NCI-H82 (cell line): ENCODE data around the gene BMP8A.
A peak's percentile ranks its signal among the peaks of the same experiment; 100 is the strongest.
"Not testable (repeated sequence)": the region's sequence is repeated elsewhere in the genome, so short reads cannot be mapped to it uniquely, and the experiment has no call there.

ENCODE experiments used
- DNase-seq: peaks from one replicate; lab custom pipeline; 2025; lab: John Stamatoyannopoulos, UW

The BMP8A gene

DNA sequence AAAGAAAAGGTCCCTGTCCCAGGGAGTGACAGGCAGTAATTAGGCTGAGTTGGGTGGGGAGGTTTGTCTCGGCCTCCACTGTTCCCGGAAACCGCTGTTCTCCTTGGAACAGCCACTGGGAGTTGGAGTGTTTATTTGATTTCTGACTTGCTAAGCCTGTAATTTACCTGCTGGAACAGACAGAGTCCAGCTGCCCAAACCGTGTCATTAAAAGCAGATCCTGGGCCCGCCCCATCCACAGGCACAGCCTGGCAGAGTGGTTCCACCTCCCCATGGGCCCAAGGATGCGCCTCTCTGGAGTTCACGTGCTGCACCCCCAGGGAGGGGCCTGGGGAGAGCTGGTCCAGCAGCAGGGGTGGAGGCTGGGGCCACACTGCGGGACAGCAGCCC is 35.7 kb downstream of the BMP8A start:
- DNase-seq: not testable (repeated sequence)

DNA sequence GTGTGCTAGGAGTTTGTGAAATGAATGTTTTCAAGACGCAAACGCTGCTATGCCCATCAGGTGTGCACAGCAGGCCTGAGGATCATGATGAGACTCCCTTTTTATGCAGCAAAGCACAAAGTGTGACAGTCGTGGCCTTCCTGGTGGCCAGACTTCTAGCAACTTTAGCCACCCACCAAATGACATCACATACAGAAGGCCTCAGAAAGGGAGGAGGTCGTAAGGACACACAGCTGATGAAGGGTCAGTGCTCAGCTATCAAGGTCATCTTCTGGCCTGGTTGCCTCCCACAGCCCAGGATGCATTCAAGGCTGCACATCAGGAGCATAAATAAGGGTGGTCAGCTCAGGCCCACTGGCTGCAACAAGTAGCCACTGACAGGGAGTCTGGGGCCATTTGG is 36.6 kb downstream of the BMP8A start:
- DNase-seq: no peak

DNA sequence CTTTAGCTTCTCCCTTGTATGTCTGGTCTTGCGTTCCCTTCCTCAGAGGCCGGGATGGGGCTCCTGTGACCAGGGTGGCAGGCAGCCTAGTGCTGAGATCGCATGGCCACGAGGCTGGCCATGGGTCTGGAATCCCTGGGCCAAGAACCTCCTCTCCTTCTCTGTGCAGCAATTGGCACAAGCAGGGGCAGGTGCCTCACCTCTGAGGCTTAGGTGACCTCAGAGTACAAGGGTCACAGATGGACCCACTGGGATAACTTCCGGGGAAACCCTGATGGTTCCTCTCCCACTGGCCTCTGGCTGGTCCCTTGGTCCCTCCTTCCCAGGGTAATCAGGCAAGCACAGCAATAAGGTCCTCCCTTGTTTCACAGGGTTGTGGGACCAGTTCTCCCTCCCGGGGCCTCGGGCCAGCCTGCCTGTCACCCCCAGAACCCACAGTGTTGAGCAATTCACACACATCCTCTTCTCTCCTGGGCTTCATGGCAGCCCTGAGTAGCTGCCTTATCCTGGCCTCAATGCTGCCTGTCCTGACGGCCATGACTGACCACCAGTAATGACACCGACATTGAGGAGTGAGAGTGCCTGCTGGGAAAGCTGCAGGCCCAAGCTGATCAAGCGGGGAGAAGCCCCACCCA is 38.6 kb downstream of the BMP8A start:
- no peak for DNase-seq

DNA sequence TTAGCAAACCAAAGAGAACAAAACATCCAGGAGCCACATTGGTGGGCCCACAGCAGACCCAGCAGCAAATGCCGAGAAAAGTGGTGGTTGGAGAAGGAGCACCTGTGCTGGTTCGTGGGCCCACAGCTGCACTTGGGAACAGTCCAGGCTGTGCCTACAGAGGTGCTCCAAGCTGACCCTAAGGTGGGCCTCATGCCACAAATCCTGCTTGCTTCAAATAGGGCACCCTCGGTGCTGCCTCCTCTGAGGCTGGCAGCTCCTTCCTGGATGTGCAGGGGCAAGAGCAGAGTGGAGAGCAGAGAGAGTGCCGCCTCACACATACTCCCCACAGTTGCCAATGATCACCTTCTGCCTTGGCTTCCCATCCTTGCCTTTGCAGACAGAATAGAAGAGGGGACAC is 40.1 kb downstream of the BMP8A start:
- DNase-seq: no peak

DNA sequence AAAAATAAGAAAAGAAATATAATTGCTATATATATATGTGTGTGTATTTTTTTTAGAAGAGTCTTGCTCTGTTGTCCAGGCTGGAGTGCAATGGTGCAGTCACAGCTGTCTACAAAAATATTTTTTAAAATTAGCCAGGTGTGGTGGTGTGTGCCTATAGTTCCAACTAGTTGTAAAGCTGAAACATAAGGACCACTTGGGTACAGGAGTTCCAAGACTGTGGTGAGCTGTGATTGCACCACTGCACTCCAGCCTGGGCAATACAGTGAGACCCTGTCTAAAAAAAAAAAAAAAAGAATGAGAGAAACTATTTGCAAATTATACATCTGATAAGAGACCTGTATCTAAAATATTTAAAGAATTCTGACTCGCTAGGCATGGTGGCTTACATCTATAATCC is 42.0 kb downstream of the BMP8A start:
- no peak for DNase-seq

DNA sequence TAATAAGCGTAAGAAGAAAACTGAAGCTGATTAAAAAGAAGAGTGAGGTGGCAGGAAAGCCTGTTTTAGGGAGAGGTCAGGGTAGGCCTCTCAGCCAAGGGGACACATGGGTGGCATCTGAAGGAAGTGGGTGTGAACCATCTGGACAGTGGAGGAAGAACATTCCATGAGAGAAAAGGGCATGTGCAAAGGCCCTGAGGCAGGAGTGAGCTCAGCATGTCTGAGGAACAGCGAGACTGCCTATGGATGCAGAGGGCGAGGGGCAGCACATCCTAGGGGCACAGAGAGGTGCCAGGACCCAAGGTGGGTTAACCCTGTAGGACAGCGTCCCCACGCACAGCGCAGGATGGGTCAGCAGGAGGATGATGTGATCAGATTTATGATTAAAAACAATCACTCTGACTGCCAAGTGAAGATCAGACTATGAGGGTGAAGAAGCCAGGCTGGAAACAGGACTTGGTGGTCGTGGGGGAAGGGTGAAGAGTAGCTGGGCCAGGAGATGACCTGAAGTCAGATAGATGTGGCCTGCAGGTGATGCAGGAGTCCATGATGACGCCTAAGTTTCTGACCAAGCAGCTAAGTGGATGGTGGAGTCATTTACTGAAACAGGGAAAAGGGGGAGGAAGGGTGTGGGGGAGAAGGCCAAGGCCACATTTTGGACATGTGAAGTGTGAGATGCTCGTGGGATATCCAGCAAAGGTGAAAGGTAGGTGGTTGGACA is 47.3 kb downstream of the BMP8A start:
- DNase-seq: no peak

DNA sequence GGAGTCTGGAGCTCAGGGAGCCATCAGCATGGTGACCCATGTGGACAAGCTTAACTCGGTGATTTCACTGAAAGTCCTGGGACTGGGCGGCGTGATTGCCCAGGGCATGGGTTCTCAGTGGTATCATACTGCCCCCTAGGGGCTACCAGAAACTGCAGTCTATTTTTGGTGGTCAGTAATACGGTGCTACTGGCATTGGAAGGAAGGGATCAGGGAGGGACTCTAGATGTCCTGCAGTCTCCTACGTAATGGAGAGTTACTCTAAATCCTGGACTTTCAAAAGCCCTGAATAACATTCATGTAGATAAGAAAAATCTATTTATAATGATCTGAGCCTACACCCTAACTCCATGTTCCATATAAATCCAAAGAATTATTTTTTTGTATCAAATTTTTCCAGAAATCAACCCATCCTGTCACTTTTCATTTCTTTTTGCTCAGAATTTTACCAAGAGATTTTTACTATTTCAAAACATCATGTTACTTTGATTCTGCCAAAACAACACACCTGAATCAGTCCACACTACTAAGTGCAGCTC is 47.9 kb downstream of the BMP8A start:
- peak; percentile 78 for DNase-seq

DNA sequence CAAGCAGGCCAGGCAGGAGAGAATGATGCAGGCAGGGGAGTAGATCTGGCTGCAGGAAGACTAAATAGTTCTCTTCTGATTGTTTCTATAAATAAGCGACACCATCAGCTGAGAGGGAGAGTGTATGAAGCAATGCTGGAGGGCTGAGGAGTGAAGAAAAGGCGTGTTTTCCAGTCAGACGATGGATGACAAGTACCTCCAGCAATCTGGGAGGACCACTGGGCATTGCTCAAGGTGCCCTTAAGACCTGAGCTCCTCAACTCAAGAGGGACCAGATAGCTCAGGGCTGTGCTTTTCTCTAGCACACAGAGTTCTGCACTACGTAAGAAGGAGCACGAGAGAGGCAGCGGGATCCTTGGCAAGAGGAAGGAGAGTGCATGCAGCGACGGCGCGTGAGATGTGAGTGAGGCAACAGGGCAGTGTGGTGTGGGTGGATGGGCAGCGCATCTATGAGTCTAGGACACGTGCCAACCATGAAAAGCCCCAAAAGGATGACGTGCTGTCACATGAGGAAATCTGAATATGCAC is 49.1 kb downstream of the BMP8A start:
- no peak for DNase-seq

DNA sequence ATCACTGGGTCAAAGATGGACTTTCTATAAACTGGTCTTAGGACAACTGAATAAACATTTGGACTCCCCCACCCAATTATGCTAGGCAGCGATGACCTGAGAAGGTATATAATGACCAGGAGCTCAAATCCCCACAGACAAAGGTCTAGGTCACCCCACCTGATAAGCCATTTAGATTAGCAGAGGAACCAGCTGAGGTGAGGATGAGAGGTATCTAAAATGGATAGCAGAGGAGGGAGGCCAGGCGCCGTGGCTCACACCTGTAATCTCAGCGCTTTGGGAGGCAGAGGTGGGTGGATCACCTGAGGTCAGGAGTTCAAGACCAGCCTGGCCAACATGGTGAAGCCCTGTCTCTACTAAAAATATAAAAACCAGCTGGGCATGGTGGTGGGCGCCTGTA is 51.5 kb downstream of the BMP8A start:
- no peak for DNase-seq

DNA sequence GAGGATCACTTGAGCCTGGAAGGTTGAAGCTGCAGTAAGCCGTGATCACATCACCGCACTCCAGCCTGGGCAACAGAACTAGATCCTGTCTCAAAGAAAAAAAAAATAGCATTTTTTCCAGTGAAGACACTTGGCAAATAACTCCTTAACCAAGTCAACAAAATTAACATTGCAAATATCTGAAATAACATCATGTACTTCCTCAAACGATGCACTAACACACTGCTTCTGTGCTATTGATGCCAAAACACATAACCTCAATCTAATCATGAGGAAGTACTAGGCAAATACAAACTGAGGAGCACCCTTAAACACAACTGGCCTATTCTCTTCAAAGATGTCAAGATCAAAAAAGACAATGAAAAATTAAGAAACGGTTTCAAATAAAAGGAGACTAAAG is 52.9 kb downstream of the BMP8A start:
- DNase-seq: no peak

DNA sequence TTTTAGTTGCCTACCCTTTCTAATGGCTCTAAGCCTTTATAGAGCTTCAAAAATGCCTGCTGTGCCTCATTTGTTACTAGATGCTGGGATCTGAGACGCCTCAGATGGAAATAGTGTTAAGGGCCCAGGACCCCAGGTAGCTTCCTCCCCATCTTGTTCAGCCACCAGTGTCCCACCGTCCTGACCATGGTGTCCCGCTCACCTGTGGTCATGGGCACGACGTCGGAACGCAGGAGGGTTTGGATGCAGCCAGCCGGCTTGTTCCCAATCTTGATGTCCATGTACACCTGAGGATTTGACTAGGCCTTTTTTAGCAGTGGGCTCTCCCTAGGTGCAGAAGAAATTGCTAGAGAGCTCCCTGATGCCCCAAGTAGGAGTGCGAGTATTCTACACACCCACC is 54.1 kb downstream of the BMP8A start:
- no peak for DNase-seq

DNA sequence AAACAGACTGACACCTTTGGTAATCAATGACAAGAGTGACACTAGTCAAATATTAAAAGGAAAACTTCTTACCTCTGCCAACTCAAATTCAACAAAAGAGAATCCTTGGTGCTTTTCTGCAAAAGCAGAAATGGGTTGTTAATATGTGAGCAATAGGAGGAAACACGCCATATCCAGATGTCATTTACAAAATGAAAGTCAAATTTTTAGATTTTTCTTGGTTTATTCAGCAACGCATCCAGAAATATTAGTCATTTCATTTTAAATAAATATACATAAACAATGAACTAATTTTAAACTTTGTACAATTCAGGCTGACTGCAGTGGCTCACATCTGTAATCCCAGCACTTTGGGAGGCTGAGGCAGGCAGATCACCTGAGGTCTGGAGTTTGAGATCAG is 62.8 kb downstream of the BMP8A start:
- no peak for DNase-seq

DNA sequence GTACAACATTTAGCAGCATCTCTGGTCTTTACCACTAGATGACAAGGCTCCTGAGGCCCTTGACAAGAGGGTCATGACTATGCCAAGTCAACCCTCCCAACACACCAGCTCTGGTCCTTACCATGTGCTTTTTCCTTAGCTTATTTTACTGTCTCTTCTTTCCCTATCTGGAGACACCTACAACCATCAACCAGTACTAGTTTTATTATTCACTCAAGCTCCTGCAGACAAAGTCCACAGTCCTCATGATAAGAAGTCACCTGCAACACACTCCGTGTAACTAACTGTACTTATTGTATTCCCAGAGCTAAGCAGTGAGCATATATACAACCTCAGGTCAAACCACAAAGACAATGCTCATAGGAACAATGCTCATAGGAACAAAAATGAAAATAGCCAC is 69.8 kb downstream of the BMP8A start:
- DNase-seq: no peak

DNA sequence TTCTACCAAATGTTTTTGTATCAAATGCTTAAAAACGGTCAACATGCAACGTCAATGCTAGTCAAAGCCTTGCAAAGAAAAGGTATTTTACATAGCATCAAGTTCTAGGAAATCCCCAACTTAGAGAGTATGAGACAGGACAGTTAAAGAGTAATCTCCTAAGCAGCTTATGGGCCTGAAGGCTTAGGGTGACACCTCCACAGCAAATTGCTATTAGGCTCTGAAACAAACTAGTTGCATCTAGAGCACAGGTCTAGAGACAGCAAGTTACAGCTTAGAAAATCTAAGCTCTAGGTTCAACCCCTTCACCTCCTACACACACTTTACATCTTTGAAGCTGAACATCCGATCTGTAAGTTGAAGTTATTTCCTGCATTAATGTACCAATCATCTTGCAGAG is 71.5 kb downstream of the BMP8A start:
- DNase-seq: peak; percentile 88

DNA sequence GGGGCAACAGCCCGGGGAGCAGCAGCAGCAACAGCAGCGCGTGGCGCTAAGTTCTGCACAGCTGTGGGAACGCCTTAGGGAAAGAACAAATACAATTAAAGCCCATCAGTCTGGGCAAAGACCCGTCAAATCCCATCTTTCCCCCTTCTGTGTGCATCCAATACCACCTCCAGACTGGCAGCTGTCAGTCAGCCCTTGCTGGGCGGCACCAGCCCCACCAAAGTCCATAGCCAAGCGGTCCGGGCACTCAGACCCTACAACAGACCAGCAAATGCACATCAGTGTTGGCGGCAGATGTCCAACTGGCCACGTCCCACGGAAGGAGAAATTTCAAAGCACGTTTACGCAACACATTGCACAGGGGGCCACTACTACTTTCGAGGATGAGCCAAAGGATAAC is 72.2 kb downstream of the BMP8A start:
- peak; percentile 81 for DNase-seq

DNA sequence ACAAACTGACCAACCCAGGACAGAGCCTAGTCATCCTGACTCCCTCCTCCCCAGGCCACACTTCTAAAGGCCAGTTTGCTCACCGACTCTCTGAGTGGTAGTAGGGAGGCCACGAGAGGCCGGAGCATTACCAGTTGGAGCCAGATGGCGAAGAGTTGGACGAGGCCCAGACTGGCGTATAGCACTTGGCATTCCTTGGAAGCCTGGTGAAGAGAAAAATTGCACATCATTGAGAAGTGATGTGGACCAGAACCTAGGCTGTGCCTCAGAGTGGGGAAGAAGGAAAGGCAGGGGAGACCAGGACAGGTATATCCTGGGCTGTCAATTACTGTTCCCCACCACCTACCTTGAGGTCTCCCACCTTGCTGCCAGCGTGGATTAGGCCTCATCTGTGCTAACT is 72.9 kb downstream of the BMP8A start:
- DNase-seq: no peak

DNA sequence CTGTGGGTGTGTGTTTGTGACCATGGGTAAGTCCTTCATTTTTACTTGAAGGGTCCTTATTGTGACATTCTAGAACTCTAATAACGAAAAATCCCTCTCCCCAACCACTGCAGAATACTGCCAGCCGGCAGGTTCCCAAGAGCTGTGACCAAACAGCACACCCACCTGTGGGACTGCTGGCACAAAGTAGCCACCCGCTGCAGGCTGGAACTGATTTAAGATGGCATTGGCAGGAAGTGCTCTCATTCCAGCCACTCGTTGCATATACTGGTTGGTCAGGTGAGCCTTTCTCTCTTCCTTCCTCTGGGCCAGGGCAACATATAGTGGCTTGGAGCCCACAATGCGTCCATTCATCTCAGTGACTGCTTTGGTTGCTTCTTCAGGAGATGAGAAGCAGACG is 73.5 kb downstream of the BMP8A start:
- no peak for DNase-seq

DNA sequence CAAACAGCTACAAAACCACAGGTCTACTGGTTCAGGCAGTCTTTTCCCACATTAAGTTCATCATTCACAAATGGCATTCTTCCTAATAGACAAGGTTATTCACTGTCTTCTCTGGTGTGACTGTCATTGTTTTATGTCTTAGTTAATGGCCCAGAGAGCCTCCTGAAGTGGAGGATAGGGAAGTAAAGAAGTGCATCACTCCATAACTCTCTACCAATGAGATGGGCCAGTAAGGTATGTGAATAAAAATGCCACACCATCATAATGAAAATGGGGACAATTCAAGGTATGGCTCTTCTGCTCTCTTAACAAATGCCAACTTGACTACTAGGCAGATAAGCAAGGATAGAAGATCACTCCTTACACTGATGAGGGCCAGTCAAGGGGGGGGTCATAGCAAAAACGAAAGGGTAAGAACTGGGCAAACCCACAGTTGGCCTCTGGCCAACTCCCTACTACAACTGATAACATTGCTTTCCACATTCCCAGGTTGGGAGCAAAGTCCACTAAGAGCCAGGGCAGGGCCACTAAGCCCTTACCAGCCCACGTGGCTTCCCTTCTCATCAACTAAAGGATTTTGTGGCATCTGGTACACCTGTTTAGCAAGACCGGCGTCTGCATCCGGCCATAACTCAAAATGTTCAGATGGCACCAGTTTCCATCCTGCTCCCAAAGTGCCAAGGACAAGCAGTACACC is 75.2 kb downstream of the BMP8A start:
- DNase-seq: no peak

DNA sequence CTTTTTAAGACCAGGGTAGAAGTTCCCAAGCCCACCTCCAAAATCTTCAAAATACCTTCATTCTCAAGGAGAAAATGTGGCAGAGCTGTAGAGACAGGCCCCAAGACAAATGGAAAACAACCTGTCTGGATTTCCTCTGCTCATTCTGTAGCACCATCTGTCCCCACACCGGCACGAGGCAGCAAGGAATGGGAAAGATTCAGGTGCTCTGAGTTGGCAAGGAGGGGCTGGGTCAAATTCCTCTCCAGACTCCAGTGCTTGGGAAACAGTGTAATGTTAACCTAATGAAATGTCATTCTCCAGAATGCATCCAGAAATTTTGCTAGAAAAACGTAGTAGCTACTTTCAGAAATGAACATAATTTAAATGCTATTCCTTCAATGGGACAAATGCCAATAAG is 75.9 kb downstream of the BMP8A start:
- no peak for DNase-seq

DNA sequence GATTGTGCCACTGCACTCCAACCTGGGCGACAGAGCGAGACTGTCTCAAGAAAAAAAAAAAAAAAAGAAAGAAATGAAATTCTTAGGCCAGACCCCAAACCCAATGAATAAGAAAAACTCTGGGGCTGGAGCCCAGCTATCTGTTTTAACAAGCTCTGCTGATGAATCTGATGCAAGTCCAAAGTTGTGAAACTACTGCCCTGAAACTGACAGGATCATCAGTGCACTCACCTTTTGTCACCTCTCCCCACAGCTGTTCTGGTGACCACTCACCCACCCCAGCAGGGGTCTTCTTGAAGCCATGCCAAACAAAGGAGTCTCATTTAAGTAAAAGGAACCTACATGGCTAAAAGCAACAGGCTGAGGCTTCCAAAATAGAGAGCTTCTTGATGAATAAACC is 76.8 kb downstream of the BMP8A start:
- no peak for DNase-seq

DNA sequence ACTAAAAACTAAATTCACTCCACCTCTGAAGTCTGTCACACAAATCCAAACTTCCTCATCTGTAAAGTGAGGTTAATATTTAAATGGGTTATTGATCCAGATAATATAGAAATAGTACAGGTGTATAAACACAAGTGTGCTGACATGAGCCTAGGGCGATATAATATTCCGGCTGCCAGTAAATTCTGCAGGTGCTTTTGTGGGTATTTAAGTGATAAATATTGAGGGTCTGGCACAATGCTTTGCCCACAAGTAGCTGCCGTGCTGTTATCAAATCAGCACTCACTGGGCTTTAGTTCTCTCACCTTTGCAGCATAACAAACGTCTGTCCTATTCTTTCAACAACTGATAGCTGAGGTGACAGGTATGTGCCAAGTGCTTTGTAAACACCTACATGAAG is 77.6 kb downstream of the BMP8A start:
- DNase-seq: no peak

DNA sequence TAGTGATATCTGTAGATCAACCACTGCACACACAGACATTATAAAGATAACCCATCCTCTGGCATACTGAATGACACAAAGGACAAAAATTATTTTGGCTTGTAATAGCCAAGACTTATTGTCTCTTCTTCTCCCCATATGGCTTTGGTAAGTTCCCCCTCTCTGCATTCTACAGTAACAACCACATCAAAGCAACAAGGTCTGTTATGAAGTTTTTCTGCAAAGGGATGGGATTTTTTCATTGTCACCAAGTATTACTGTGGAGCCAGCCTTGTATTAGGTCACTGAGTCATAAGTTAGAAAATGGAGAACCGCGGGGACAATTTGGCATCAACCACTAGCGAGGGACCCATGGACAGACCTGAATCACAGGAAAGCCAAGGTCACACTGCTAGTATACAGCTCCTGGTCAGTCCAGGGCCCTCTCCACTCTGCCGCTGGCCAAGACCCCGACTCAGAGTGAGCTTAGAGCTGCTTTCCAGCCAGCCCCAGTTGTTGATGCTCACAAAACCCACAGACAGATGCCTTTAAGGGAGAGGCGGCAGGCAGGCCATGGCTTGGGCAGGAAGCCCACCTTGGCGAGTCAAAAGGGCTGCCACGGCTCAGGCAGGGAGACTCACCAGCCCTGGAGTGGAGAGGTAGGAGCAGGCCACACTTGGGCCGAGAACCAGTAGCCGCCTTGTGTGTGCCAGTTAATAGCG is 79.2 kb downstream of the BMP8A start:
- DNase-seq: no peak

DNA sequence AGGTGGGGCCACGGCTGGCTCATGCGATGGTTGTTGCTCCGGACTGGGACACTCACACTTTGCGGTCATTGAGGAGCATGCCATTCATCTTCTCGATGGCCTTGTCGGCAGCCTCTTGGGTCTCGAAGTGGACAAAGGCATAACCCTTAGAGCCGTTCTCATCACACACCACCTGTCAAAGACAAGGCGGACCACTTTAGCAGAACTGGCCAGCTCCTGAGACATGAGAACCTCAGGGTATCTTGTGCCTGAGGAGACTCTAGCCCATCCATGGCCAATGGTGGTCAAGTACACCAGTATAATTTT is 79.7 kb downstream of the BMP8A start:
- no peak for DNase-seq
